Measurements from ENCODE around the gene CHST12. TPM values are rescaled to one million over a fixed set of nuclear protein-coding genes. Genes with fewer than 3 reads are reported as not detected.

CHST12 gene
- total RNA-seq, 1 experiment from 2014 or later = 19.3 TPM

DNA sequence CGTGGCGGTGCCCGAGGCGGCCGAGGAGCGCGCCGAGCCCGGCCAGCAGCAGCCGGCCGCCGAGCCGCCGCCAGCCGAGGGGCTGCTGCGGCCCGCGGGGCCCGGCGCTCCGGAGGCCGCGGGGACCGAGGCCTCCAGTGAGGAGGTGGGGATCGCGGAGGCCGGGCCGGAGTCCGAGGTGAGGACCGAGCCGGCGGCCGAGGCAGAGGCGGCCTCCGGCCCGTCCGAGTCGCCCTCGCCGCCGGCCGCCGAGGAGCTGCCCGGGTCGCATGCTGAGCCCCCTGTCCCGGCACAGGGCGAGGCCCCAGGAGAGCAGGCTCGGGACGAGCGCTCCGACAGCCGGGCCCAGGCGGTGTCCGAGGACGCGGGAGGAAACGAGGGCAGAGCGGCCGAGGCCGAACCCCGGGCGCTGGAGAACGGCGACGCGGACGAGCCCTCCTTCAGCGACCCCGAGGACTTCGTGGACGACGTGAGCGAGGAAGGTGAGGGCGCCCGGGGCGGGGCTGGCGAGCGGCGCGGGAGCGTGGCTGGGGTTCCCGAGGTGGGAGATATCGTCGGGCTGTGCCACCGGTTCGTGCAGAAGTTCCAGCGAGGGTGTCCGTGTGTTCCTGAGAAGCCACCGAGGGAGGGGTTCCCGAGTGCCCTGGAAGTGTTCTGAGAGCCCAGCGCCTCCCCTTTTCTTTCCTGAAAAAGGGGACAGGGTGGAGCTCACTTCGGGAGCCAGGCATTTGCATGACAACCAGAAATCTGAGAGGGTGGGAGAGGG, 48.3 kb upstream of the CHST12 start:
- Mint-ChIP-seq H3K27me3 (ENCODE audit: low read depth) (no peaks in the 10 kb centered on the region), H3K4me3 (peak overlapping the region; percentile 93 to 95), H3K4me1 (peaks cover 14 to 24% of the 10 kb centered on the region in 2 experiments), H3K36me3 (ENCODE audit: insufficient read depth in 1 of 3, low read depth in 3 of 3) (peaks cover 25 to 57% (median 41%) of the 10 kb centered on the region in 3 experiments), H3K9me3 (no peaks in the 10 kb centered on the region; a peak in 1 of 5 replicates), H3K27ac (peak overlapping the region; percentile 82 to 92 (median 90); a peak in 5 of 7 replicates)
- Histone ChIP-seq H4K20me1 (ENCODE audit: control insufficient read depth, insufficient read depth, insufficient read length) (no peaks in the 10 kb centered on the region), H2BK120ac (ENCODE audit: low read depth, low read length, poor library complexity, severe bottlenecking) (no peak overlapping the region), H2BK12ac (ENCODE audit: insufficient read length, low read depth, low read length) (no peak overlapping the region), H2AFZ (ENCODE audit: low read length) (no peak overlapping the region), H2BK15ac (ENCODE audit: low read depth, low read length) (no peak overlapping the region), H4K91ac (ENCODE audit: insufficient read length, low read depth, low read length) (no peak overlapping the region), H3K4me2 (ENCODE audit: insufficient read depth, insufficient read length, low read length) (peak overlapping the region; percentile 70), H3K9me3 (ENCODE audit: control insufficient read depth, low read depth, low read length) (no peaks in the 10 kb centered on the region), H3K79me1 (ENCODE audit: insufficient read depth, low read depth, low read length, poor library complexity, severe bottlenecking) (no peaks in the 10 kb centered on the region), H4K8ac (replicated peaks; ENCODE audit: insufficient read length, low read depth, low read length) (no peak overlapping the region), H3K27ac (ENCODE audit: insufficient read length, low read depth, low read length) (no peak overlapping the region), H3K14ac (ENCODE audit: insufficient read depth, low read length) (peak overlapping the region; percentile 49; the same call in 1 of the 2 replicates), H3K18ac (ENCODE audit: insufficient read length, low read depth, low read length) (peak overlapping the region; percentile 24), H3K27me3 (ENCODE audit: insufficient read depth, low read length) (no peaks in the 10 kb centered on the region), H3K56ac (ENCODE audit: insufficient read length, low read depth, low read length) (no peak overlapping the region), H3K79me2 (ENCODE audit: insufficient read depth, low read length) (peaks cover 47% of the 10 kb centered on the region), H3K4ac (ENCODE audit: low read depth, low read length) (no peak overlapping the region), H4K5ac (ENCODE audit: insufficient read length, low read depth, low read length) (no peak overlapping the region), H3K9ac (ENCODE audit: extremely low read depth, insufficient read length, low read length) (peak overlapping the region; percentile 98), H3T11ph (ENCODE audit: low read length) (no peak overlapping the region), H3K23ac (ENCODE audit: insufficient read length, low read depth, low read length) (no peak overlapping the region), H2BK5ac (ENCODE audit: insufficient read length, low read length) (no peak overlapping the region), H2AK5ac (ENCODE audit: insufficient read length, low read length) (no peak overlapping the region), H2BK20ac (ENCODE audit: low read depth, low read length, poor library complexity, severe bottlenecking) (no peak overlapping the region), H3K23me2 (ENCODE audit: insufficient read length, low read depth, low read length, poor library complexity, severe bottlenecking) (peaks cover 3% of the 10 kb centered on the region), H3K4me1 (ENCODE audit: insufficient read depth, low read length) (no peaks in the 10 kb centered on the region)
- no CpG with 5 or more reads among the region's 92 CpGs for WGBS (ENCODE audit: extremely low coverage, insufficient read length, low lambda C conversion rate)
- TF ChIP-seq, protein P1, sequence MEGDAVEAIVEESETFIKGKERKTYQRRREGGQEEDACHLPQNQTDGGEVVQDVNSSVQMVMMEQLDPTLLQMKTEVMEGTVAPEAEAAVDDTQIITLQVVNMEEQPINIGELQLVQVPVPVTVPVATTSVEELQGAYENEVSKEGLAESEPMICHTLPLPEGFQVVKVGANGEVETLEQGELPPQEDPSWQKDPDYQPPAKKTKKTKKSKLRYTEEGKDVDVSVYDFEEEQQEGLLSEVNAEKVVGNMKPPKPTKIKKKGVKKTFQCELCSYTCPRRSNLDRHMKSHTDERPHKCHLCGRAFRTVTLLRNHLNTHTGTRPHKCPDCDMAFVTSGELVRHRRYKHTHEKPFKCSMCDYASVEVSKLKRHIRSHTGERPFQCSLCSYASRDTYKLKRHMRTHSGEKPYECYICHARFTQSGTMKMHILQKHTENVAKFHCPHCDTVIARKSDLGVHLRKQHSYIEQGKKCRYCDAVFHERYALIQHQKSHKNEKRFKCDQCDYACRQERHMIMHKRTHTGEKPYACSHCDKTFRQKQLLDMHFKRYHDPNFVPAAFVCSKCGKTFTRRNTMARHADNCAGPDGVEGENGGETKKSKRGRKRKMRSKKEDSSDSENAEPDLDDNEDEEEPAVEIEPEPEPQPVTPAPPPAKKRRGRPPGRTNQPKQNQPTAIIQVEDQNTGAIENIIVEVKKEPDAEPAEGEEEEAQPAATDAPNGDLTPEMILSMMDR (conservative IDR thresholded peaks at IDR 0.05) = no peak
- no peak for DNase-seq

All from H9 (cell line).